Stimulated activated CD4-positive, alpha-beta T cell treated with anti-CD3 and anti-CD28 coated beads, TNF-alpha, amount 100 ng/mL, for 24 hours (primary cell): ENCODE measurements around the gene KCNMB4.
"Not testable (repeated sequence)": the region's sequence is repeated elsewhere in the genome, so short reads cannot be mapped to it uniquely, and the experiment has no call there.

Experiments
- DNase-seq, 3 experiments: peaks; one replicate each; pipeline ENCODE4 v3.0.0-alpha.2; 2020; ENCODE audit warnings: low read depth in 3 of 3

The KCNMB4 gene

DNA sequence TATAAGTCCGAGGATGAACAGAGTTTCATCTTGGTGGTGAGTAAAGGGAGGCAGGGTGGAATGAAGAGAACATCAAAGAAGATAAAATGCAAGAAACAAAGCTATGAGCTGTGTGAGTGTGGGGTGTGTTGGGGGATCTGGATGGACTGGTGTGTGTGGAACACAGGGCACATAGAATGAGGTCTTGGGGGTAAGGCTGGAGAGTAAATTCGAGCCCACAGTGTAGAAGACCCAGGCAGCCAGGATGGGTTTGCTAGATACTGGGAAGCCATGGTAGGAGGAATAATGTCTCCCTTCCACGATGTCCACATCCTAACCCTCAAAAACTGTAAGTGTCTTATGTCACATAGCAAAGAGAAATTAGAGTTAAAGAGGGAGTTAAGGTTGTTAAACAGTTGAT lies 6.8 kb downstream of the KCNMB4 start:
- no peak for DNase-seq

DNA sequence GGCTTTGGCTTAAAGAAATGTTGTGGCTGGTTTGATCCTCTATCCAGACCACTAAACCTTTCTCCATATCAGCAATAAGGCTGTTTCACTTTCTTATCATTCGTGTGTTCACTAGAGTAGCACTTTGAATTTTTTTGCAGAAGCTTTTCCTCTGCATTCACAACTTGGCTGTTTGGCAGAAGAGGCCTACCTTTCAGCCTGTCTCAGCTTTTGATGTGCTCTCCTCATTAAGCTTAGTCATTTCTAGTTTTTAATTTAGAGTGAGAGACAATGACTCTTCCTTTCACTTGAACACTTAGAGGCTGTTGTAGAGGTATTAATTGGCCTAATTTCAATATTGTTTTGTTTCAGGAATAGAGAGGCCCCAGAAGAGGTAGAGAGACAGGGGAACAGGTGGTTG lies 13.8 kb downstream of the KCNMB4 start:
- DNase-seq, result no peak

DNA sequence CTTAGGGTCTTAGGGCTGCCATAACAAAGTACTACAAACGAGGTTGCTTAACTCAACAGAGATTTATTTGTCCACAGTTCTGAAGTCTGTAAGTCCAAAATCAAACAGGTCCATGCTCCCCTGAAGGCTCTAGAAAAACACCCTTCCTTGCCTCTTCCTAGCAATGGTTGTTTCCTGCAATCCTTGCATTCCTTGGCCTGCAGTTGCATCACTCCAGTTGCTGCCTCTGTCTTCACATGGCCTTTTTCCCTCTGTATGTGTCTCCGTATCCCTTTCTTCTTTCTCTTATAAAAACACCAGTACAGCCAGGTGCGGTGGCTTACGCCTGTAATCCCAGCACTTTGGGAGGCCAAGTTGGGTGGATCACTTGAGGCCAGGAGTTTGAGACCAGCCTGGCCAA lies 17.4 kb downstream of the KCNMB4 start:
- no peak for DNase-seq

DNA sequence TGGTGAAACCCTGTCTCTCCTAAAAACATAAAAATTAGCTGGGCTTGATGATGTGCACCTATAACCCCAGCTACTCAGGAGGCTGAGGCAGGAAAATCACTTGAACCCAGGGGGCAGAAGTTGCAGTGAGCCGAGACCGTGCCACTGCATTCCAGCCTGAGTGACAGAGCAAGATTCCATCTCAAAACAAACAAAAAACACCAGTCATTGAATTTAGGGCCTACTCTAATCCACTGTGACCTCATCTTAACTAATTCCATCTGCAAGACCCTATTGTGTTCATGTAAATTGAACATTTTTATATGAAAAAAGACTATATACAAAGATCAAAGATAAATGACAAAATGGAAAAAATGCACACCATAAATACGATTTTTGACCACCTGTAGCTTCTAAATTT lies 17.8 kb downstream of the KCNMB4 start:
- no peak for DNase-seq

DNA sequence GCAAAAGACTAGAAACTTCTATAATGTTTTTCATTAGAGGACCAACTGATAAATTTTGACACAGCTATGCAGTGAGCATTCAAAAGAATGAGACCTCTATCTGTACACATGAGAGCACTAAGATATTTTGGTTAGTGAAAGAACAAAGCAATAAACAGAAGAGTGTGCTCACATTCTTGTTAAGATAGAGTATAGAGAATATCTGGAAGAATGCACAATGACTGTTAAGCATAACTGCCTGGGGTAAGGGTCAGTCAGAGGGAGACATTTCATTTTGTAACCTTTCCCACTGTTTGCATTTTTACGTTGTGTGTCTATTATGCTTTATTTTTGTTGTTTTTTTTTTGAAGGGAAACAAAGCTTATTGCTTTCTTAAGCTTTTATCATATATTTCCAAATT lies 20.7 kb downstream of the KCNMB4 start:
- no peak for DNase-seq

DNA sequence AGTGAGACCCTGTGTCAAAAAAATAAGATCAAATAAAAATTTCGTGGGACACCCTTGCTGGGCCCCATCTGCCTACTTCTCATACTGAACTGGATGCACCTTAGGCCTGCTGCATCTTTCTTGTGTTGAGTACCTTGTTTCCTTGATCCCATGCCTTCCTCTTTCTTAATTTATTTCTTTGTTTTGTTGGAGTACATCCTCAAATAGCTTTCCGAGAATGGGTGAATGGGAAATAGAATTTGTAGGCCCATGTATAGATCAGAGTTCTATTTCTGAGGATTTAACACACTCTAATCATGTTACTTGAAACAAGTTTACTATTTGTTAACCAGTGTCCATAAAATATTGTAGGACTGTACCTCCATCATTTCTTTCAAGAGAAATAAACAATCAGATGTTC lies 23.6 kb downstream of the KCNMB4 start:
- no peak for DNase-seq

DNA sequence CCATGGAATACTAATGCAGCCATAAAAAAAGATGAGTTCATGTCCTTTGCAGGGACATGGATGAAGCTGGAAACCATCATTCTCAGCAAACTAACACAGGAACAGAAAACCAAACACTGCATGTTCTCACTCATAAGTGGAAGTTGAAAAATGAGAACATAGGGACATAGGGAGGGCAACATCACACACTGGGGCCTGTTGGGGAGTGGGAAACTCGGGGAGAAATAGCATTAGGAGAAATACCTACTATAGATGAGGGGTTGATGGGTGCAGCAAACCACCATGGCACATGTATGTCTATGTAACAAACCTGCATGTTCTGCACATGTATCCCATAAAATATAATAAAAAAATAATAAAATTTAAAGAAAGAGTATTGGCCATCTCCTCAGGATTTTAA lies 26.5 kb downstream of the KCNMB4 start:
- DNase-seq, result not testable (repeated sequence)

DNA sequence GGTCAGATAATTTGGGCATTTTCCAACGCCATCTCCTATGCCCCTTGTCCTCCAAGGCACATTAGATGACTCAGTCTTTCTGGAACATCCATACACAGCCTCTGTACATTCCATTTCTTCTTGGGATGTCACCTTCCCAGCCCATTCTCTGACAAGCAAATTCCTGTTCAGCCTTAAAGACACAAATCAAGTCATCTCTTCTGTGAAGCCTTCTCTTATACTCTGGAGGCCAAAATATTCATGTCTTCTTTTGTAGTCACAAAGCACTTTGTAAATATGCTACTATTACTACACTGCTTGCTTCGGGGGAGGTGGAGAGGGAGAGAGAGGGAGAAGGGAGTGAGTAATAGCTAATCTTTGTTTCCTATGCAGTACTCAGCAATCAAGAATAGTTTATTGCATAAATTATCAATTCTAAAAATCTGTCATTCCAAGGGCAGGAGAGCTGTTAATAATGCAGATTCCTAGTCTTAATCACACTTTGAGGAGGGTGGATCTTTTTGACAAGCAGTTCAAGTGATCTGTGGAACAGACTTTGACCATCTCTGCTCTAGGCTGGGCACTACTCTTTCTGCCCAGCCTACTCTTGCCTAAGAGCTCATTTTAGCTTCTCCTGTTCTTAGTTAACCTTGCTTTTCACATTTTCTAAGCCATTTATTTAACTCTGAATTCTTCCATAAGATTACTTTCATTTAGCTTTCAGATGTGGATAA lies 27.9 kb downstream of the KCNMB4 start:
- DNase-seq, result no peak

DNA sequence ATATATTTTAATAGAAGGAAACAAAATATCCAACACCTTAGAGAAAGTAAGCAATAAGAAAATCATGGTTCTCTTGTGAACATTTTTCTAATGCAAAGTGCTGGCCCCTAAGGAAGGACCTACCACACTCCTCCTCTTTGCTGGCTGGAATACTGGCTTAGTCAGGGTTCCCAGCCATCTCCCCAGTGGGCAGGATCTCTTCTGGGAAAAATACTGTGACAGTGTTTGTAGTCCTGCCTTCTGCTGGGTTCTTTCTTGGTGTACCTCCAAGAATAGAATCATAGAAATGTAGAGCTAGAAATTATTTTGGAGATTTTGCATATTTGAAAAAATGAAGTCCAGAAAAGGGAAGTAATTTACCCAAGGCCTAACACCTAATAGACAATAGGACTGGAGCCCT lies 31.9 kb downstream of the KCNMB4 start:
- no peak for DNase-seq

DNA sequence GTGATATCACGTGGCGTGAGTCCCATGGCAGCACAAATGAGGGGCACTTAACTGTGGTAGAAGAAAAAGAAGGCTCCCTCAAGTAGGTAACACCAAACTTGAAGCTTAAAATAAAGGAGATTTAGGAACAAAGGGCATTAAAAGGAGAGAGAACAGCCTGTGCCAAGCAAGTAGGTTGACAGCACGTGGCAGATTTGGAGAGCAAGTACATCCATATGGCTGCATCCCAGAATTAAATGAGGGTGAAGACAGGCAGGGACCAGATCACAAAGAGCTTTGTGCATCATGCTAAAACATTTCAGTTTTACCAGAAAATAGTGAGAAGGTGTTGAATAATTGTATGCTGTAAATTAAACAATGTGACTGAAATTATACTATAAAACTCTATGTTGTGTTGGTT lies 32.8 kb downstream of the KCNMB4 start:
- DNase-seq, result no peak

DNA sequence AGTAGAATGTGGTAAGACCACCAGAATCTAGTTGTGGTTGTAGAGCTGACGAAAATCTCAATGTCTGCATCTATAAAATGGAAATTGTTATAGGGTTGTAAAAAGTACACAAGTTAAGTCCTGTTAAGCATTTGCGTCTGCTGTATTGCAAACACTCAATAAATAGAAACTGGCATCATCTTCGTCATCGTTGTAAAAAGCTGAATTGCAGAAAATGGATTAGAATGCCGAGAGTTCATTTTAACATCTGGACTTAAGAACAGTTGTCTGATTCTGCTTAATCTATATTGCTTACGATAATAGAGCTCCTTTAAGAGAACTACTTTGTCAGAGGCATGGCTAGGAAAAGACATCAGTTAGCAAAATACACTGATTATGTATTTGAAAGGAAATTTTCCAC lies 33.2 kb downstream of the KCNMB4 start:
- no peak for DNase-seq

DNA sequence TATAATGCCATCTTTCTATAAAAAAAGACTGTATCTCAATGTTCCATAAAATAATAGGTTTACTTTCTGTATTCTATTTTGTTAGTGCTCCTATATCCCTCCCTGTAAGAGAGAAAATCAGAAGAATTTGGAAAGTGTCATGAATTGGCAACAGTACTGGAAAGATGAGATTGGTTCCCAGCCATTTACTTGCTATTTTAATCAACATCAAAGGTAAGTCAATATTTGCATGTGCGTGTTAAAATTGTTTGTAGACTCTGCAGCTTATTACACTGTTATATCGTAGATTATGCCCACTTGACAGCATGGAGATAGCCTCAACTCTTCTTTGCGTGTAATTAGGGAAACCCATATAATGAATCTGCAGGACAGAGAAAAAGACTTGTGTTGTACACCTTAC lies 34.0 kb downstream of the KCNMB4 start:
- no peak for DNase-seq

DNA sequence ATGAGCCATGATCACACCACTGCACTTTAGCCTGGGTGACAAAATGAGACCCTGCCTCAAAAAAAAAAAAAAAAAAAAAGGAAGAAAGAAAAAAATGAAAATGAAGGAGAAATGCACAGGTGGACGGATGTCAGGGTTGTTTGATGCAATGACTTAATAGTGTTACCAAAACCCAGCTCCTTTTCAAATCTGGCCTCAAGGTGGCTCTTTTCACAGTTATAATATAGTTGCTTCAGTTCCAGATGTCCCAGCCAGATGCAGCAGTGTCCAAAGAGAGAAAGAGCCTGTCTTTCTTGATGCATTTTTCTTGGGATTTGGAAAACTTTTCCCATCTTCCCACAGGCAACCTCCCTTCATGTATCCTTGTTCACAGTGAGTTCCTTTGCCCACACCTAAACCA lies 36.5 kb downstream of the KCNMB4 start:
- DNase-seq, result no peak

DNA sequence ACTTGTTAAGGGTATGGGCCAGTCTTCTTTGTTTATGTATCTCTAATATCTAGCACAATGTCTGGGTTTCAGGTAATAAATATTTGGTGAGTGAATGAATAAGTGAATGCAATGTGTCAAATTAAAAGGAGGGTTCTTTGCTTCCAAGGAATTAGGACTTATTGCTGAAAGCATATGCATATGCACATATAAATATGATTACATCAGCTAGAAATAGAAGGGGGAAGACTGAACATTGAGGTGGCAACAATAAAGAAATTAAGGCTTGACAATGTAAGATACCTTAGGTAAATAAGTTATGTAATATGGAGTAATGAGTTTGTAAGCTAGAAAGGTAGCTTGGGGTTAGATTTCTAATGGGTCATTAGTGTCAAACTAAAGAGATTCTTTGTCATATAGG lies 37.7 kb downstream of the KCNMB4 start:
- DNase-seq, result no peak

DNA sequence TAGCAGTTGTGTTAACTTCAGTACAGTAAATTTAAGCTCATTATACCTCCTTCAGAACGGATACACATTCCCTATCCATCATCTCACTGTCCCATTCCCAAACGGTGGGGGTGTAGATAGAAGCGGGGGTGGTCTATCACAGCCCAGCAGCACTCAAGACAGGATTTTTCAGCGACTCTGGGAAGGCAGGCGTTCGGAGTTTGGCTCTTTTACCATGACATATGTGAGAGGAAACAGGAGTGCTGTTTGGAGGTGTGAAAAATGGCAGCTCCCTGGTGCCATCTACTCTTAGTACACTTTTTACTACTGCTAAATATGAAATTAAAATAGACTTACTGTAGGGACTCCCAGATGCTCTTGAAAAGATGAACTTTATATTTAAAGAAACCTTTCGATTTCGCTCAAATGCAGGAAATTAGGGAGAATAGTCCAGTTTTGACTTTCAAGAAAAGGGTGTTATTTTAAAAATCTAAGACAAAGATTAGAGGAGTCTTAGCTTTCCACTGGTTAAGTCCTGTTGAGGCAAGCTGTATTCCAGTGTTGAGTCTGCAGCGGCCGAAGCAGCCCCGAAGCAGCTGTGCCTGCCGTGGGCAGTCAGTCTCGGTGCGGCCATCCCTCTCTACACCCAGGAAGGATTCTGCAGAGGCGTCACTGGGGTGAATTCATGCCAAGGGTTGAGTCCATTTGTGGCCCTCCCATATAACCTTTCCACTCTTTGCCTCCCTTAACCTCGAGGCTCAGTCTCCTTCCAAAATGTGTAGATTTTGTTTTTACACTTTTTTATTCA lies 42.1 kb downstream of the KCNMB4 start:
- DNase-seq, result no peak

DNA sequence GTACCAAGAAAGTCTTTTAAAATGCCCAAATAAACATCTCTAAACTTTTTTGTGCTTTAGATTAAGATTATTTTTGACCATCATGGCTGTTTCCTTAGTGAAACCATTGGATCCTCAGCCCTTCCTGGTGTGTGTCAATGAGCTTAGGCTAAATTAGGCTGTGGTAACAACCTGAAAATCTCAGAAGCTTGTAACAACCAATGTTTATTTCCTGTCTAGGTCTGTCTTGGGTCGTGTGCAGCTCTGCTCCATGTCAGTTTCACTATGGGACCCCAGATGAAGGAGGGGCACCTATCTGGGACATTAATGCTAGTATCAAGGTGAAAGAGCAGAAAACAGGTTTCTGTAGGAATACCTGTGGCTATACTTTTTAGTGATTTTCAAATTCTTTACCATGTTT lies 49.9 kb downstream of the KCNMB4 start:
- no peak for DNase-seq

DNA sequence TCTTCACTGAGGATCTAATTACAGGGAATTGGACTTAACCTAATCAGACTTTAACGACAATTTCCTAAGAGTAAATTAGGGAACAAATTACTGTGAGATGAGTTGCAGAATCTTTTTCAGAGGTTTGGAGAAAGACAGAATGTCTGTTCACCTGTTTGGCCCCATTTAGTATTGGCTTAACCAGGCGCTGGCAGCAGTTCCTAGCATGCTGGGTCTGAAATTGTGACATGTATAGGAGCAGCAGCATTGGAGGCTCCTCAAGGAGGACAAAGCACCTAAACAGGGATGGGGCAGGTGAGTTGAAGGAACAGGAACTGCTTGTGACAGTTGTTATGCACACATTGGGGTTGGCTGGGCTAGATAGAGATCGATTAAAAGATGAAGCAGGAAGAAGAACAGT lies 51.0 kb downstream of the KCNMB4 start:
- no peak for DNase-seq

DNA sequence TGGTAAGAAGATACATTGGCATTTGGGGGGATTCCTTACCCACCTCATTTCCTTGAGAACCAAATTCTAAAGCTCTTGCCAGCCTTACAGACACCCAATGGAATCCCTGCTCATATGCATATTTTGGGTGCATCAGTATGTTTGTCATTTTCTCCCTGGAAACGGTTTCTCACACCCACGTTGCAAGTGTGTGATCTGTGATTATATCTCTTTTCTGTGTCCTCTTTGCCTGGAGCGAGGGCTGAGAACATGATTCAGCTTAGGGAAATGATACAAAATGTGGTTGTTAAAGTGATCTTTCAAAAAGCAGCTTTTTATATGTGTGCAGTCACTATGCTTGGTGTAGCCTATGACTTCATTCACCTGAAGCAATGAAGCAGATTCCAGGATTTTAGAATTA lies 52.0 kb downstream of the KCNMB4 start:
- DNase-seq, result no peak

DNA sequence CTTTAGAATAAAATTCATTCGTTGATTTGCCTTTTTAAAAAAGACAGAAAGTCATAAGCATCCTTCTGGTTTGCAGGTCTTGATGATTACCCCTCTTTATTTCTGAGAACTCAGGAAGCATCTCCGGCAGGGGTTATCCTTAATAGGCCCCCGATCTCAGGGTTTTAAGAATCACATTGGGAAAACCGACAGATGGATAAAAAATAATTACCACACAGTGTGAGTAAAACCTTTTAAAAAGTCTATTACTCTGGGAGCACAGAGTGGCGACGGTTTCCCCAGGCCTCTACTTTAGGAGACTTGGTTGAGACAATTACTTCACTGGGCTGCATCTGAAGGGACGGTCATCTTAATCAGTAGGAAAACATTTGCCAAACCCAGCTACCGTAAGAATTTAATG lies 56.5 kb downstream of the KCNMB4 start:
- DNase-seq, result no peak

DNA sequence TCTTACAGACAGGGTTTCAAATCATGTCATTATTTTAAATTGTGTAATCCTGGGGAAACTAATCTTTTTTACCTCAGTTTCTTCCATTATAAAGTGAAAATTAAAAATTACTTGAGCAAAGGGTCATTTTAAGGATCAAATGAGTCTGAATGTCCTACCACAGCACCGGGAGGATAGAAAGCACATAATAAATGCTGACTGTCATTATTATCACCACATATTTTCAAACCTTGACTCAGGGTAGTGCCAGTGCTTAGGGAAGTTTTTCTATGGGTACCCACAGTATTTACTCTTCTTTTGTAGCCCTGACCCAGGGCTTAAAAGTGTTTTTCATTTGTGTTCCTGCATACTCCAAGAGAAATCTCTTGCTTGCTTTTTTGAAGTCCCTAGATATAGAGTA lies 60.5 kb downstream of the KCNMB4 start:
- DNase-seq, result no peak

DNA sequence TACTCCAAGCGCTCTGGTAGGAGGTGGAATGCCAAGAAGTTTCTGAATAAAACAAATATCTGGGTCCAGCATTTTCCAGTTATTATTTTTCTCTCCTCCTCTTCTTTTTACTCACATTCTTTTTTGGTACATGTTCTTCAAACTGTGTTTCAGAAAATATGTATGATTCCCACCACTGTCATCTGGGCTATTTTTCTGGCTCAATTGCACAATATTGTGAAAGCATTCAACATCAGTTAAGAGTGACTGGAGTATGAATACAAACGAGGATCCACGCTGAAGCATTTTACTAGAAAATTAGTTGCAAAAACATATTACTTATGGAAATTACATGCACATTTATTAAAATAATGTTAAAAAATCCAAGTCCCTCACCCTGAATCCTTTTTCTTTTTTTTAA lies 61.5 kb downstream of the KCNMB4 start:
- DNase-seq, result no peak

DNA sequence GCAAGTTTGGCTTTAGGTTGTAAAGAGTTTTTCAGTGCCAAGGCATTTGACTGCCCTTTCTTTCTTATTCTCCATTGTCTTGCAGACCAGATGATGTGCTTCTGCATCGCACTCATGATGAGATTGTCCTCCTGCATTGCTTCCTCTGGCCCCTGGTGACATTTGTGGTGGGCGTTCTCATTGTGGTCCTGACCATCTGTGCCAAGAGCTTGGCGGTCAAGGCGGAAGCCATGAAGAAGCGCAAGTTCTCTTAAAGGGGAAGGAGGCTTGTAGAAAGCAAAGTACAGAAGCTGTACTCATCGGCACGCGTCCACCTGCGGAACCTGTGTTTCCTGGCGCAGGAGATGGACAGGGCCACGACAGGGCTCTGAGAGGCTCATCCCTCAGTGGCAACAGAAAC lies 64.3 kb downstream of the KCNMB4 start:
- DNase-seq, result no peak

DNA sequence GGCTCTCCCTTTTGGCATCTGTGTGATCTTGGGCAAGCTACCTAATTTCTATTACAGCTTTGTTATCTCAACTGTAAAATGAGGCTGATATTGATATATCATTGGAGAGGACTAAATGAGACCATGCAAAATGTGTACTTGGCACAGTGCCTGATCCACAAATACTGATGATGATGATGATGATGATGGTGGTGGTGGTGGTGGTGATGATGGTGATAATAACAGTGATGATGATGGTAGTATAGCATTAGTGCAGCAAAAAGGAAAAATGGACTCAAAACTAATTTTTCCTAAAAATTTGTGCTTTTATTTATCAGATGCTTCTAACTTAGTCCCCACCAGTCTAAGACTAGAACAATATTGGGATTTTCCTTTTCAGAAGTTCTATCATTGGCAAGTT lies 70.7 kb downstream of the KCNMB4 start:
- DNase-seq, result no peak
